Measurements from ENCODE around the gene SEPTIN1. TPM values are rescaled to one million over a fixed set of nuclear protein-coding genes. Genes with fewer than 3 reads are reported as not detected.

The SEPTIN1 gene
- total RNA-seq, 3 donors from 2014 or later (not counting 1 experiment from before 2014, with no cell fraction given), result 196 to 210 (median 205) TPM

GRCh38 chr16:30416047-30416603, 33.8 kb upstream of the SEPTIN1 start:
- no peak for TF ChIP-seq CTCF (IDR thresholded peaks at IDR 0.05)
- Histone ChIP-seq H3K9me3 (ENCODE audit: control insufficient read depth, insufficient read depth, low read length) (no peaks in the 10 kb centered on the region), H3K36me3 (ENCODE audit: control insufficient read depth, insufficient read depth, low read length) (no peaks in the 10 kb centered on the region), H3K27me3 (ENCODE audit: control insufficient read depth, insufficient read depth, low read length) (no peaks in the 10 kb centered on the region), H3K4me3 (ENCODE audit: low read length) (no peak overlapping the region), H3K4me1 (ENCODE audit: control insufficient read depth, insufficient read depth, low read length) (peaks cover 13% of the 10 kb centered on the region), H3K27ac (ENCODE audit: low read length) (no peak overlapping the region)
- Mint-ChIP-seq H3K9me3 (no peaks in the 10 kb centered on the region), H3K36me3 (no peaks in the 10 kb centered on the region), H3K4me1 (peaks cover 14 to 17% of the 10 kb centered on the region in 2 donors), H3K4me3 (peak overlapping the region; percentile 32), H3K27ac (no peak overlapping the region), H3K27me3 (ENCODE audit: low read depth in 2 of 2) (no peaks in the 10 kb centered on the region)
- intact Hi-C loops (cut with micrococcal nuclease), result loop anchor here (2.0 to 5.0 kb wide), 2 partner anchors 44 to 65 kb away; partner anchors contain the start of genes MYL11 and TBC1D10B
- WGBS (ENCODE audit: insufficient coverage), result 89% methylated on average over 4 of the region's 4 CpGs
- no peak for ATAC-seq
- DNase-seq, result no peak

GRCh38 chr16:30414159-30414558, 31.8 kb upstream of the SEPTIN1 start:
- H3K27me3 Mint-ChIP-seq (ENCODE audit: low read depth in 2 of 2), result no peaks in the 10 kb centered on the region
- no peak overlapping the region for H3K27ac Mint-ChIP-seq
- no peak overlapping the region for H3K27ac ChIP-seq (ENCODE audit: low read length)
- 97% methylated on average over 4 of the region's 5 CpGs for WGBS (ENCODE audit: insufficient coverage)
- H3K36me3 ChIP-seq (ENCODE audit: control insufficient read depth, insufficient read depth, low read length), result no peaks in the 10 kb centered on the region
- TF ChIP-seq CTCF (IDR thresholded peaks at IDR 0.05), result no peak
- DNase-seq, result no peak
- peaks cover 21 to 24% of the 10 kb centered on the region in 2 donors for H3K4me1 Mint-ChIP-seq
- no peaks in the 10 kb centered on the region for H3K27me3 ChIP-seq (ENCODE audit: control insufficient read depth, insufficient read depth, low read length)
- H3K9me3 ChIP-seq (ENCODE audit: control insufficient read depth, insufficient read depth, low read length), result no peaks in the 10 kb centered on the region
- intact Hi-C loops (cut with micrococcal nuclease), result no loop called here
- H3K4me3 ChIP-seq (ENCODE audit: low read length), result no peak overlapping the region
- no peaks in the 10 kb centered on the region for H3K36me3 Mint-ChIP-seq
- no peak overlapping the region for H3K4me3 Mint-ChIP-seq
- no peaks in the 10 kb centered on the region for H3K9me3 Mint-ChIP-seq
- ATAC-seq, result no peak
- peaks cover 17% of the 10 kb centered on the region for H3K4me1 ChIP-seq (ENCODE audit: control insufficient read depth, insufficient read depth, low read length)

GRCh38 chr16:30413112-30413806, 30.9 kb upstream of the SEPTIN1 start:
- Mint-ChIP-seq H3K4me1 (peaks cover 22 to 25% of the 10 kb centered on the region in 2 donors), H3K27me3 (ENCODE audit: low read depth in 2 of 2) (no peaks in the 10 kb centered on the region), H3K27ac (no peak overlapping the region), H3K36me3 (no peaks in the 10 kb centered on the region), H3K9me3 (no peaks in the 10 kb centered on the region), H3K4me3 (no peak overlapping the region)
- no peak for DNase-seq
- intact Hi-C loops (cut with micrococcal nuclease), result no loop called here
- WGBS (ENCODE audit: insufficient coverage), result 90% methylated on average over 5 of the region's 6 CpGs
- no peak for ATAC-seq
- Histone ChIP-seq H3K9me3 (ENCODE audit: control insufficient read depth, insufficient read depth, low read length) (no peaks in the 10 kb centered on the region), H3K27ac (ENCODE audit: low read length) (no peak overlapping the region), H3K4me1 (ENCODE audit: control insufficient read depth, insufficient read depth, low read length) (peaks cover 16% of the 10 kb centered on the region), H3K4me3 (ENCODE audit: low read length) (no peak overlapping the region), H3K27me3 (ENCODE audit: control insufficient read depth, insufficient read depth, low read length) (no peaks in the 10 kb centered on the region), H3K36me3 (ENCODE audit: control insufficient read depth, insufficient read depth, low read length) (no peaks in the 10 kb centered on the region)
- TF ChIP-seq CTCF (IDR thresholded peaks at IDR 0.05), result no peak
